HFF-Myc (cell line): ENCODE measurements around the gene CUL4A.

Experiments
- DNase-seq: peaks from one replicate; pipeline ENCODE4 v3.0.0-alpha.2; 2011; ENCODE audit warnings: low read depth; ENCODE audit errors: extremely low read depth
- H3K4me3 ChIP-seq: replicated peaks from 2 replicates; pipeline ENCODE4 v1.5.1; 2011; ENCODE audit warnings: low read depth, mild to moderate bottlenecking, control low read depth, low read length
- CTCF ChIP-seq: IDR thresholded peaks from 2 replicates; pipeline ENCODE4 v1.5.1; 2012; ENCODE audit warnings: mild to moderate bottlenecking, low read depth, low read length, control low read depth; ENCODE audit errors: missing control alignments

CUL4A gene

GRCh38 chr13:113207460-113207859 lies 2.0 kb upstream of the CUL4A start:
- peak overlapping the region; percentile 95 for H3K4me3 ChIP-seq

GRCh38 chr13:113207890-113208420 lies 1.5 kb upstream of the CUL4A start:
- H3K4me3 ChIP-seq, result peak overlapping the region; percentile 95
- DNase-seq, result no peak
- no peak for TF ChIP-seq CTCF

More at GRCh38 chr13:113207460-113207859, 2.0 kb upstream of the CUL4A start:
- TF ChIP-seq CTCF, result no peak
- DNase-seq, result no peak

GRCh38 chr13:113208421-113209335 lies 735 bp upstream of the CUL4A start, which contains the start of gene PCID2:
PCID2 (minus strand) TSS chr13:113208669; CDS start chr13:113208634, 35 bp downstream.
- no peak for DNase-seq
- peak within 1 kb of the TSS; percentile 95 for H3K4me3 ChIP-seq
- TF ChIP-seq CTCF, result no peak

- peak overlapping the region; percentile 95 for H3K4me3 ChIP-seq
- TF ChIP-seq CTCF, result no peak
- DNase-seq, result no peak
Measured at GRCh38 chr13:113209759-113210421, 477 bp downstream of the CUL4A start.

GRCh38 chr13:113210833-113211232 lies 1.4 kb downstream of the CUL4A start:
- no peak for TF ChIP-seq CTCF
- no peak for DNase-seq
- H3K4me3 ChIP-seq, result peak overlapping the region; percentile 95

GRCh38 chr13:113211774-113212173 lies 2.4 kb downstream of the CUL4A start:
- no peak for DNase-seq
- peak; percentile 29 for TF ChIP-seq CTCF
- H3K4me3 ChIP-seq, result peak overlapping the region; percentile 95
